ENCODE data around the gene R3HDM1. TPM values are rescaled to one million over a fixed set of nuclear protein-coding genes. Genes with fewer than 3 reads are reported as not detected.

The R3HDM1 gene
- total and polyA plus RNA-seq, 5 experiments from 2014 or later, result 12.5 to 50.7 (median 26.2) TPM

Small RNA genes lying within 50 kb of the gene (microRNA-seq; reads per million reads assigned to microRNA genes)
- gene MIR128-1 (ENCODE audit: borderline microRNAs expressed), result 51.3 reads per million, percentile 53 among the genes with 10 or more reads in this experiment

Other genes starting within 250 kb of the R3HDM1 start
- 1 to 10 TPM; 6.8 to 9.1 TPM for gene ZRANB3, start 266 bp upstream of the R3HDM1 start, total RNA-seq
- 1 to 10 TPM; 3.7 to 6.7 (median 5.9) TPM for gene ZRANB3, start 266 bp upstream of the R3HDM1 start, polyA plus RNA-seq
- gene UBXN4, start 210.4 kb downstream of the R3HDM1 start, total RNA-seq, result 100 to 1,000 TPM; 142 TPM
- 100 to 1,000 TPM in 2 of 3 donors, 10 to 100 TPM in 1; 89.4 to 117 (median 110) TPM for gene UBXN4, start 210.4 kb downstream of the R3HDM1 start, polyA plus RNA-seq

All from naive thymus-derived CD8-positive, alpha-beta T cell (primary cell).